H1 (cell line): ENCODE data around the gene C5orf24. TPM values are rescaled to one million over a fixed set of nuclear protein-coding genes. Genes with fewer than 3 reads are reported as not detected.

Source experiments
- CTCF ChIA-PET: fragments of 300-600 bp; sonication (Branson Sonifier 250); formaldehyde crosslinking; loops from one replicate; lab custom pipeline; 2021; ENCODE audit not compliant: partially characterized antibody; lab: Charles Lee
- POLR2A ChIA-PET: fragments of 300-600 bp; sonication (Branson Sonifier 250); formaldehyde crosslinking; loops from one replicate; lab custom pipeline; 2021; ENCODE audit warnings: inconsistent platforms; ENCODE audit not compliant: partially characterized antibody; lab: Charles Lee
- DNase-seq, 2 experiments: peaks; one replicate each; pipeline versions ENCODE4 v3.0.0 to v3.0.0-alpha.2; 2010 to 2022; ENCODE audit warnings: low spot score in 2 of 2, low read depth in 1 of 2, mixed read lengths in 1 of 2
- FAIRE-seq: peaks from 2 replicates; lab custom pipeline; 2011; peaks lifted over from hg19 to GRCh38; lab: Jason Lieb, UNC
- H2AFZ ChIP-seq: 2 replicates; pipeline ENCODE4 v1.8.1; 2012; ENCODE audit warnings: low read length, inconsistent platforms
- H2AK5ac ChIP-seq: 2 replicates; pipeline ENCODE4 v1.6.1; 2013; ENCODE audit warnings: low read depth, low read length
- H2BK120ac ChIP-seq: replicated peaks from 2 replicates; pipeline ENCODE3; 2013; ENCODE audit warnings: low read depth, low read length, inconsistent platforms
- H2BK12ac ChIP-seq: 2 replicates; pipeline ENCODE4 v1.6.1; 2013; ENCODE audit warnings: low read depth, low read length
- H2BK15ac ChIP-seq: 2 replicates; pipeline ENCODE4 v1.6.1; 2013; ENCODE audit warnings: low read length
- H2BK20ac ChIP-seq: 2 replicates; pipeline ENCODE4 v1.6.1; 2013; ENCODE audit warnings: low read length
- H2BK5ac ChIP-seq: 2 replicates; pipeline ENCODE4 v1.6.1; 2013; ENCODE audit warnings: low read depth, low read length
- H3K14ac ChIP-seq: 2 replicates; pipeline ENCODE4 v1.6.1; 2013; ENCODE audit warnings: inconsistent platforms; ENCODE audit not compliant: insufficient read length
- H3K18ac ChIP-seq: 2 replicates; pipeline ENCODE4 v1.6.1; 2013; ENCODE audit warnings: low read length; ENCODE audit errors: extremely low read depth
- H3K23ac ChIP-seq: 2 replicates; pipeline ENCODE4 v1.6.1; 2013; ENCODE audit warnings: inconsistent platforms; ENCODE audit not compliant: insufficient read length
- H3K23me2 ChIP-seq: 2 replicates; pipeline ENCODE4 v1.6.1; 2013; ENCODE audit warnings: low read depth, low read length
- H3K27ac ChIP-seq: 2 replicates; pipeline ENCODE4 v1.6.1; 2011; ENCODE audit warnings: low read depth, low read length, inconsistent platforms
- H3K27me3 ChIP-seq, 4 experiments: replicated peaks in 1 of 4; 1 replicate in 1 of 4; 2 replicates in 3 of 4; pipeline versions ENCODE4 v1.6.1 to v1.8.1; 2011 to 2013; ENCODE audit warnings: low read length in 3 of 4, mild to moderate bottlenecking in 3 of 4, inconsistent platforms in 2 of 4, mixed read lengths in 2 of 4, moderate library complexity in 1 of 4; ENCODE audit not compliant: control insufficient read depth in 3 of 4, insufficient read depth in 3 of 4; ENCODE audit errors: extremely low read depth in 1 of 4
- H3K36me3 ChIP-seq, 4 experiments: 2 replicates each; pipeline versions ENCODE4 v1.6.1 to v1.8.1; 2011 to 2013; ENCODE audit warnings: mild to moderate bottlenecking in 4 of 4, low read length in 3 of 4, moderate library complexity in 2 of 4, control low read depth in 1 of 4, inconsistent platforms in 1 of 4; ENCODE audit not compliant: insufficient read depth in 4 of 4, control insufficient read depth in 2 of 4
- H3K4ac ChIP-seq: replicated peaks from 2 replicates; pipeline ENCODE3; 2013; ENCODE audit warnings: low read length, low read depth, mixed read lengths, inconsistent platforms; ENCODE audit not compliant: insufficient read length
- H3K4me1 ChIP-seq, 4 experiments: replicated peaks in 1 of 4; 1 replicate in 1 of 4; 2 replicates in 3 of 4; pipeline versions ENCODE4 v1.6.1 to v1.8.1; 2011 to 2013; ENCODE audit warnings: low read length in 3 of 4, inconsistent platforms in 2 of 4, mixed read lengths in 1 of 4; ENCODE audit not compliant: insufficient read depth in 4 of 4, control insufficient read depth in 3 of 4
- H3K4me2 ChIP-seq, 2 experiments: 2 replicates each; pipeline versions ENCODE4 v1.6.1 to v1.8.1; 2011 to 2013; ENCODE audit warnings: low read depth in 2 of 2, low read length in 2 of 2, control low read depth in 1 of 2, inconsistent platforms in 1 of 2, mild to moderate bottlenecking in 1 of 2; ENCODE audit not compliant: insufficient read depth in 1 of 2
- H3K4me3 ChIP-seq, 4 experiments: fragments of 200-600, 300-600 bp in 1 of 4; sonication (generic), shearing (Covaris generic), sonication (Bioruptor Twin) in 1 of 4; 2 replicates each; pipeline versions ENCODE4 v1.5.1 to v1.8.1; 2011 to 2016; ENCODE audit warnings: low read length in 4 of 4, low read depth in 3 of 4, control low read depth in 2 of 4, inconsistent platforms in 2 of 4, mild to moderate bottlenecking in 2 of 4, mixed read lengths in 1 of 4, moderate library complexity in 1 of 4; ENCODE audit not compliant: insufficient read depth in 2 of 4; ENCODE audit errors: extremely low read depth in 1 of 4
- H3K56ac ChIP-seq: replicated peaks from 2 replicates; pipeline ENCODE3; 2013; ENCODE audit warnings: low read depth, mild to moderate bottlenecking, mixed read lengths, low read length, inconsistent platforms; ENCODE audit not compliant: insufficient read length
- H3K79me1 ChIP-seq: 2 replicates; pipeline ENCODE4 v1.6.1; 2013; ENCODE audit warnings: low read depth, low read length, control low read depth
- H3K79me2 ChIP-seq, 2 experiments: 2 replicates each; pipeline versions ENCODE4 v1.6.1 to v1.8.1; 2012 to 2013; ENCODE audit warnings: low read length in 2 of 2, mild to moderate bottlenecking in 2 of 2, inconsistent platforms in 1 of 2; ENCODE audit not compliant: insufficient read depth in 2 of 2, control insufficient read depth in 1 of 2
- H3K9ac ChIP-seq, 4 experiments: replicated peaks in 1 of 4; 1 replicate in 1 of 4; 2 replicates in 3 of 4; pipeline versions ENCODE4 v1.6.1 to v1.8.1; 2011 to 2013; ENCODE audit warnings: low read depth in 3 of 4, low read length in 3 of 4, control low read depth in 2 of 4, mild to moderate bottlenecking in 2 of 4, moderate library complexity in 2 of 4, inconsistent platforms in 1 of 4; ENCODE audit errors: extremely low read depth in 1 of 4
- H3K9me3 ChIP-seq, 2 experiments: 2 replicates each; pipeline versions ENCODE4 v1.6.1 to v1.8.1; 2012 to 2013; ENCODE audit warnings: mild to moderate bottlenecking in 2 of 2, moderate library complexity in 2 of 2, control low read depth in 1 of 2, inconsistent platforms in 1 of 2, low read depth in 1 of 2, low read length in 1 of 2, mixed read lengths in 1 of 2; ENCODE audit not compliant: insufficient read depth in 2 of 2
- H4K20me1 ChIP-seq, 2 experiments: replicated peaks in 1 of 2; 2 replicates each; pipeline versions ENCODE3 to v1.8.1; 2011 to 2013; ENCODE audit warnings: inconsistent platforms in 2 of 2, low read length in 2 of 2, mild to moderate bottlenecking in 1 of 2; ENCODE audit not compliant: insufficient read depth in 2 of 2, control insufficient read depth in 1 of 2
- H4K5ac ChIP-seq: 2 replicates; pipeline ENCODE4 v1.6.1; 2013; ENCODE audit warnings: low read length, low read depth, mixed read lengths, inconsistent platforms; ENCODE audit not compliant: insufficient read length
- H4K8ac ChIP-seq: 2 replicates; pipeline ENCODE4 v1.8.0; 2013; ENCODE audit warnings: mild to moderate bottlenecking, moderate library complexity, low read length, inconsistent platforms; ENCODE audit not compliant: insufficient read depth; ENCODE audit errors: extremely low read depth
- H4K91ac ChIP-seq: replicated peaks from 2 replicates; pipeline ENCODE3; 2013; ENCODE audit warnings: low read length, mixed read lengths, inconsistent platforms; ENCODE audit not compliant: insufficient read length
- BCL11A ChIP-seq, 2 experiments: IDR thresholded peaks; one replicate each; pipeline ENCODE4 v1.6.1; 2011; ENCODE audit warnings: low read depth in 2 of 2, low read length in 2 of 2, mild to moderate bottlenecking in 2 of 2
- CEBPB ChIP-seq: IDR thresholded peaks from 2 replicates; pipeline ENCODE4 v1.6.1; 2012; ENCODE audit warnings: low read depth, low read length
- CHD1 ChIP-seq: IDR thresholded peaks from 2 replicates; pipeline ENCODE4 v1.6.1; 2012; ENCODE audit warnings: low read depth, low read length, improper control_type of control experiment
- CTCF ChIP-seq, 3 experiments: IDR thresholded peaks; 1 replicate in 2 of 3; 2 replicates in 1 of 3; pipeline versions ENCODE4 v1.5.1 to v1.6.1; 2011; ENCODE audit warnings: low read length in 3 of 3, mild to moderate bottlenecking in 3 of 3, inconsistent platforms in 2 of 3, low read depth in 1 of 3, moderate library complexity in 1 of 3; ENCODE audit not compliant: insufficient read depth in 1 of 3; ENCODE audit errors: control extremely low read depth in 1 of 3
- KDM5A ChIP-seq: fragments of 200-600 bp; IDR thresholded peaks from 2 replicates; pipeline ENCODE4 v1.7.1; 2012; ENCODE audit warnings: mild to moderate bottlenecking, low read length, inconsistent platforms, mixed read lengths
- MAX ChIP-seq: IDR thresholded peaks from 2 replicates; pipeline ENCODE4 v1.6.1; 2012; ENCODE audit warnings: inconsistent platforms
- SIRT6 ChIP-seq: IDR thresholded peaks from one replicate; pipeline ENCODE4 v1.7.1; 2012; ENCODE audit warnings: low read length, inconsistent platforms
- SIX5 ChIP-seq: IDR thresholded peaks from 2 replicates; pipeline ENCODE4 v1.6.1; 2011; ENCODE audit warnings: mild to moderate bottlenecking, low read depth, low read length
- TAF1 ChIP-seq: IDR thresholded peaks from 2 replicates; pipeline ENCODE4 v1.6.1; 2011; ENCODE audit warnings: mild to moderate bottlenecking, low read depth, low read length
- TAF7 ChIP-seq: optimal IDR thresholded peaks from 2 replicates; pipeline ENCODE3; 2011; ENCODE audit warnings: low read depth, mild to moderate bottlenecking, inconsistent platforms, low read length, moderate library complexity, borderline replicate concordance
- TBP ChIP-seq: IDR thresholded peaks from 2 replicates; pipeline ENCODE4 v1.6.1; 2011; ENCODE audit warnings: low read depth, low read length, improper control_type of control experiment
- TCF12 ChIP-seq: IDR thresholded peaks from 2 replicates; pipeline ENCODE4 v1.6.1; 2011; ENCODE audit warnings: low read depth, mild to moderate bottlenecking, low read length
- YY1 ChIP-seq: IDR thresholded peaks from 2 replicates; pipeline ENCODE4 v1.6.1; 2011; ENCODE audit warnings: low read depth, mild to moderate bottlenecking, low read length
- WGBS, 2 experiments: shearing (Covaris generic) in 1 of 2; methylation state at CpG; one replicate each; pipeline versions ENCODE4 v1.1.6 to v1.1.7; 2013 to 2015; ENCODE audit warnings: low lambda C conversion rate in 2 of 2, mixed read lengths in 2 of 2, inconsistent platforms in 1 of 2, low coverage in 1 of 2, missing lambda C conversion rate in 1 of 2; ENCODE audit not compliant: insufficient replicate concordance in 2 of 2, insufficient coverage in 1 of 2, insufficient read length in 1 of 2; ENCODE audit errors: extremely low coverage in 1 of 2, missing lambda C conversion rate in 1 of 2; 5-methylcytosine and 5-hydroxymethylcytosine counted together
- polyA plus RNA-seq, 7 experiments: library from polyadenylated mRNA; depleted of rRNA in 3 of 7; stranded (reverse) in 5 of 7; unstranded in 2 of 7; fragments of >200 nt in 5 of 7; fragments of 200-250 nt in 2 of 7; gene quantifications; 1 replicate in 5 of 7; 2 replicates in 1 of 7; 4 replicates in 1 of 7; pipeline versions ENCODE4 v1.2.1 to v1.2.3, GENCODE V29; 2011 to 2013; ENCODE audit warnings: missing spikeins in 2 of 7, mixed read lengths in 2 of 7
- total RNA-seq: library from RNA; stranded (reverse); fragmentation: NEBNext Ultra II Directional; extraction: Animal tissue kit (Norgen Biotek cat#: 25700); gene quantifications from 2 replicates; pipeline ENCODE4 v1.2.1, GENCODE V29; 2021

C5orf24 gene
- total and polyA plus RNA-seq, 2 of the 8 experiments (the other 6 are each of a cell fraction or from before 2014, with no cell fraction given), result 11.1 to 20.2 TPM

DNA sequence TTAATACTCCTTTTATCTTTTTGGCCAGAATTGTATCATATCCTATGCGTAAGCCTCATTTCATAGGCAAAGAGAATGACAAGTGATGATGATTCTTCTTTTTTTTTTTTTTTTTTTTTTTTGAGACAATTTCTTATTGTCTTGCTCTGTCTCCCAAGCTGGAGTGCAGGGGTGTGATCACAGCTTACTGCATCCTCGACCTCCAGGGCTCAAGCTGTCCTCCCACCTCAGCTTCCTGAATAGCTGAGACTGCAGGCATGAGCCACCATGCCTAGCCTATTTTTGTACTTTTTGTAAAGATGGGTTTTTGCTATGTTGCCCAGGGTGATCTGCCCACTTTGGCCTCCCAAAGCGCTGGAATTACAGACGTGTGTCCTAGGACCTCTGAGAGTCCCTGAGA lies 41.9 kb upstream of the C5orf24 start:
- no peak overlapping the region for H3K14ac ChIP-seq
- FAIRE-seq, result no peak
- no peak overlapping the region for H2BK5ac ChIP-seq
- H2AK5ac ChIP-seq, result no peak overlapping the region
- no peak overlapping the region for H3K4ac ChIP-seq
- no peak overlapping the region for H3K18ac ChIP-seq
- no peak overlapping the region for H2BK12ac ChIP-seq
- no peaks in the 10 kb centered on the region for H3K9me3 ChIP-seq
- H2BK120ac ChIP-seq, result no peak overlapping the region
- H3K23ac ChIP-seq, result no peak overlapping the region
- H3K36me3 ChIP-seq, result peaks cover 4 to 40% (median 14%) of the 10 kb centered on the region in 4 experiments; a peak in 7 of 8 replicates
- POLR2A ChIA-PET, result no interaction called here
- no peak overlapping the region for H2AFZ ChIP-seq
- no peaks in the 10 kb centered on the region for H3K79me2 ChIP-seq
- H3K56ac ChIP-seq, result no peak overlapping the region
- H4K5ac ChIP-seq, result no peak overlapping the region
- no peak overlapping the region for H3K4me2 ChIP-seq
- no peak overlapping the region for H3K4me3 ChIP-seq
- no peaks in the 10 kb centered on the region for H3K23me2 ChIP-seq
- H2BK20ac ChIP-seq, result no peak overlapping the region
- no peak for DNase-seq
- no peak overlapping the region for H3K27ac ChIP-seq
- no peaks in the 10 kb centered on the region for H3K27me3 ChIP-seq
- no peaks in the 10 kb centered on the region for H3K4me1 ChIP-seq
- no peak overlapping the region for H4K8ac ChIP-seq
- no peaks in the 10 kb centered on the region for H3K79me1 ChIP-seq
- H4K20me1 ChIP-seq, result peaks cover 0 to 2% of the 10 kb centered on the region in 2 experiments
- no peak overlapping the region for H2BK15ac ChIP-seq
- no peak overlapping the region for H4K91ac ChIP-seq
- CTCF ChIA-PET, result no interaction called here
- no peak overlapping the region; a peak in 1 of 7 replicates for H3K9ac ChIP-seq
- 93% methylated on average over 4 of the region's 4 CpGs; no CpG with 5 or more reads in 1 of the 2 experiments for WGBS, 2 experiments
- TF ChIP-seq SIRT6 (no peak), BCL11A (IDR thresholded peaks at IDR 0.05; ENCODE audit: low read depth in 2 of 2, low read length in 2 of 2) (no peak), CEBPB (no peak), KDM5A (no peak), SIX5 (no peak), MAX (no peak), TBP (no peak), TAF1 (no peak), CTCF (IDR thresholded peaks at IDR 0.05; ENCODE audit: control extremely low read depth in 1 of 3, insufficient read depth in 1 of 3, low read depth in 1 of 3, low read length in 3 of 3) (no peak), TCF12 (no peak), CHD1 (no peak), YY1 (no peak), TAF7 (no peak)
